ENCODE measurements around the gene B4GALT7.

DNA sequence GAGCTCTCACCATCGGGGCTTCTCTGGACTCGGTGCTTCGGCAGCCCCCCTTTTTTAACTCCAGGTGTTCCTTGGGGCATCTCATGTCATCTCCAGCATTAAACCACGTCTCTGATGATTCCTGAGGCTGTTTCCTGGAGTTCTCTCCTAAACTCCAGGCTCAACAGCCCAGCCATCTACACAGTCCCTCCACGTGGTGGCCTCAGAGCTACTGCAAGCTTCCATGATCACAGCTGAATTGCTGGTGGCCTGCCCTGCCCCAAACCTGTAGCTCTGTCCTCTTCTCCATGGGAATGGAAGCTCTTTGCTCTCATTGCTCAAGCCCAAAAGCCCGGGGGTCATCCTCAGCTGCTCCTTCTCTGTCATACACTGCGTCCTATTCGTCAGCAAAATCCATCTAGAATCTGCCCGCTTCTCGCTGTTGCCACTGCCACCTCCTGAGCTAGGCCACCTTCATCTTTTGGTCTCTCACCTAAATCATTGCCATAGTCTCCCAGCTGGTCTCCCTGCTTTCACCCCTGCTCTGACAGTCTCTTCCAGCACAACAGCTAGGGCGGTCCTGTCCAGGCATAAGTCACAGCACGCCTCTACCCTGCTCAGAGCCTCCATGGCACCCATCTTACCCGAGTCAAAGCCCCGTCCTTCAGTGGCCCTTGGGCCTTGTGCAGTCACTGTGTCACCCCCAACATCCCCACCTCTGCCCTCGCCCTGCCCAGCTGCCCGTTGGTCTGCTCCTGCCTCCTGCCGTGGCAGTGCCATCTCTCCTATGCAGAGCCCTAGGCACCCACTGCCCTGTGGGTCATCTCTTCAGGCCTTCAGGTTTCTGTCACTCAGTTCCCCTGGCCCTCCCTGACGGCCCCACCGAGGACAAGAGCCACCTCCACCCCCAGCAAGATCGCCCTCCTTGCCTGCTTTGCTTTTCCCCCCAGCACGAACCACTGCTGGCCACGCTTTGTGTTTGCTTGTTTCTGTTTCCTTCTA lies 6.4 kb downstream of the B4GALT7 start:
- no peak for TF ChIP-seq CTCF (IDR thresholded peaks at IDR 0.05)
- no peak for TF ChIP-seq EZH2phosphoT487 (IDR thresholded peaks at IDR 0.05)

Measured in neural progenitor cell (in vitro differentiated cells).